ENCODE data around the gene NEDD4L.

DNA sequence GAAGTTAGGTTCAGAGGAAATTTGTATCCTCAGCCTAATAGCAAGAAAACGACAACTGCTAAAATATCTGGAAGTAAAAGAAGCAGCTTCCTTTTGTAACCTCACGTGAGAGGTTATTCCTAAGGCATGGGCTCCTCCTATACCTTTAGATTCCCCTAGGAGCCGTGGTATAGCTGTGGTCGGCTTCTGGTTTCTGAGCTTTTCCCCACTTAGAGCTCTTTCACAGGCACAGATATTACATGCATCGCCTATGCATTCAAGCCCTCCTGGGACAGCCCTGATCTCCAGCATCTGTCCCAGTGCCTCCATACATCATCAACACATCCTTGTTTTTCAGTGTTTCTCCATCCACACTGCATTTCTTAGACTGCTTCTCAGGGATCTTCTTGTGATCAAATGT is 295.9 kb downstream of the NEDD4L start:
- TF ChIP-seq, protein P1, sequence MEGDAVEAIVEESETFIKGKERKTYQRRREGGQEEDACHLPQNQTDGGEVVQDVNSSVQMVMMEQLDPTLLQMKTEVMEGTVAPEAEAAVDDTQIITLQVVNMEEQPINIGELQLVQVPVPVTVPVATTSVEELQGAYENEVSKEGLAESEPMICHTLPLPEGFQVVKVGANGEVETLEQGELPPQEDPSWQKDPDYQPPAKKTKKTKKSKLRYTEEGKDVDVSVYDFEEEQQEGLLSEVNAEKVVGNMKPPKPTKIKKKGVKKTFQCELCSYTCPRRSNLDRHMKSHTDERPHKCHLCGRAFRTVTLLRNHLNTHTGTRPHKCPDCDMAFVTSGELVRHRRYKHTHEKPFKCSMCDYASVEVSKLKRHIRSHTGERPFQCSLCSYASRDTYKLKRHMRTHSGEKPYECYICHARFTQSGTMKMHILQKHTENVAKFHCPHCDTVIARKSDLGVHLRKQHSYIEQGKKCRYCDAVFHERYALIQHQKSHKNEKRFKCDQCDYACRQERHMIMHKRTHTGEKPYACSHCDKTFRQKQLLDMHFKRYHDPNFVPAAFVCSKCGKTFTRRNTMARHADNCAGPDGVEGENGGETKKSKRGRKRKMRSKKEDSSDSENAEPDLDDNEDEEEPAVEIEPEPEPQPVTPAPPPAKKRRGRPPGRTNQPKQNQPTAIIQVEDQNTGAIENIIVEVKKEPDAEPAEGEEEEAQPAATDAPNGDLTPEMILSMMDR (IDR thresholded peaks at IDR 0.05), result no peak
- TF ChIP-seq POLR2AphosphoS5 (IDR thresholded peaks at IDR 0.05) (no peak), EP300 (IDR thresholded peaks at IDR 0.05) (no peak)

All from esophagus muscularis mucosa (tissue), 4 donors.